ENCODE measurements around the gene TEX38. TPM values are rescaled to one million over a fixed set of nuclear protein-coding genes. Genes with fewer than 3 reads are reported as not detected.
A peak's percentile ranks its signal among the peaks of the same experiment; 100 is the strongest.
"Not testable (repeated sequence)": the region's sequence is repeated elsewhere in the genome, so short reads cannot be mapped to it uniquely, and the experiment has no call there.

TEX38 gene
- total and polyA plus RNA-seq, 4 donors = not detected

DNA sequence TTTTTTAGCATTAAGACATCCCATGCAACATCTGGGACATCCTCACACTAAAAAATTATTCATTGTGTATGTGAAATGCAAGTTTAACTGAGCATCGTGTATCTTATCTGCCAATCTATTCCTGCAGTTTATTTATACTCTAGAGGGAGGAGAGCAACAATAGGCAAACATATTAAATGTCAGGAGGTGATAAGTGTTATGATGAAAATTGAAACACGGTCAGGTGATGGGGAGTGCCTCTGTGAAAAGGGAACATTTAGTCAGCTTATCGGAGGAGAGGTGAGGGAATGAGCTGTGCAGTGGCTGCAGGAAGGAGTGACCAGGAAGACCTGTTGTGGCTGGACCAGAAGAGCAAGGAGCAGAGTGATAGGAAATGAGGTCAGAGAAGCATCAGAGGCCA, 48.0 kb downstream of the TEX38 start:
- no peak for DNase-seq (ENCODE audit: low spot score)
- H3K9ac ChIP-seq (ENCODE audit: low read depth in 1 of 2, low read length in 2 of 2) = peak overlapping the region in 1 of 2 donors; percentile 85
- H3K36me3 ChIP-seq (ENCODE audit: control insufficient read depth in 4 of 4, insufficient read depth in 3 of 4, low read depth in 1 of 4, low read length in 3 of 4) = peaks cover 0 to 10% (median 6%) of the 10 kb centered on the region in 4 donors
- peak overlapping the region in 1 of 3 donors; percentile 89 for H3K4me3 ChIP-seq (ENCODE audit: low read depth in 1 of 3, low read length in 3 of 3)
- H3K27me3 ChIP-seq (ENCODE audit: control insufficient read depth in 4 of 4, insufficient read depth in 4 of 4, low read length in 3 of 4) = no peaks in the 10 kb centered on the region
- TF ChIP-seq HNF4A (conservative IDR thresholded peaks at IDR 0.05) = no peak
- TF ChIP-seq JUND (IDR thresholded peaks at IDR 0.05) = no peak
- TF ChIP-seq FOXA2 (IDR thresholded peaks at IDR 0.05) = no peak
- TF ChIP-seq, protein P1, sequence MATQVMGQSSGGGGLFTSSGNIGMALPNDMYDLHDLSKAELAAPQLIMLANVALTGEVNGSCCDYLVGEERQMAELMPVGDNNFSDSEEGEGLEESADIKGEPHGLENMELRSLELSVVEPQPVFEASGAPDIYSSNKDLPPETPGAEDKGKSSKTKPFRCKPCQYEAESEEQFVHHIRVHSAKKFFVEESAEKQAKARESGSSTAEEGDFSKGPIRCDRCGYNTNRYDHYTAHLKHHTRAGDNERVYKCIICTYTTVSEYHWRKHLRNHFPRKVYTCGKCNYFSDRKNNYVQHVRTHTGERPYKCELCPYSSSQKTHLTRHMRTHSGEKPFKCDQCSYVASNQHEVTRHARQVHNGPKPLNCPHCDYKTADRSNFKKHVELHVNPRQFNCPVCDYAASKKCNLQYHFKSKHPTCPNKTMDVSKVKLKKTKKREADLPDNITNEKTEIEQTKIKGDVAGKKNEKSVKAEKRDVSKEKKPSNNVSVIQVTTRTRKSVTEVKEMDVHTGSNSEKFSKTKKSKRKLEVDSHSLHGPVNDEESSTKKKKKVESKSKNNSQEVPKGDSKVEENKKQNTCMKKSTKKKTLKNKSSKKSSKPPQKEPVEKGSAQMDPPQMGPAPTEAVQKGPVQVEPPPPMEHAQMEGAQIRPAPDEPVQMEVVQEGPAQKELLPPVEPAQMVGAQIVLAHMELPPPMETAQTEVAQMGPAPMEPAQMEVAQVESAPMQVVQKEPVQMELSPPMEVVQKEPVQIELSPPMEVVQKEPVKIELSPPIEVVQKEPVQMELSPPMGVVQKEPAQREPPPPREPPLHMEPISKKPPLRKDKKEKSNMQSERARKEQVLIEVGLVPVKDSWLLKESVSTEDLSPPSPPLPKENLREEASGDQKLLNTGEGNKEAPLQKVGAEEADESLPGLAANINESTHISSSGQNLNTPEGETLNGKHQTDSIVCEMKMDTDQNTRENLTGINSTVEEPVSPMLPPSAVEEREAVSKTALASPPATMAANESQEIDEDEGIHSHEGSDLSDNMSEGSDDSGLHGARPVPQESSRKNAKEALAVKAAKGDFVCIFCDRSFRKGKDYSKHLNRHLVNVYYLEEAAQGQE (IDR thresholded peaks at IDR 0.05) = no peak
- TF ChIP-seq YY1 (IDR thresholded peaks at IDR 0.05) = no peak
- TF ChIP-seq NR2F2 (IDR thresholded peaks at IDR 0.05) = no peak
- TF ChIP-seq, protein P2, sequence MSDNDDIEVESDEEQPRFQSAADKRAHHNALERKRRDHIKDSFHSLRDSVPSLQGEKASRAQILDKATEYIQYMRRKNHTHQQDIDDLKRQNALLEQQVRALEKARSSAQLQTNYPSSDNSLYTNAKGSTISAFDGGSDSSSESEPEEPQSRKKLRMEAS (IDR thresholded peaks at IDR 0.05) = no peak
- no peak for TF ChIP-seq RAD21 (IDR thresholded peaks at IDR 0.05)
- no peak for TF ChIP-seq GABPA (IDR thresholded peaks at IDR 0.05 in 1 of 2, conservative IDR thresholded peaks at IDR 0.05 in 1 of 2)
- TF ChIP-seq HNF4G (IDR thresholded peaks at IDR 0.05) = no peak
- TF ChIP-seq, protein P3, sequence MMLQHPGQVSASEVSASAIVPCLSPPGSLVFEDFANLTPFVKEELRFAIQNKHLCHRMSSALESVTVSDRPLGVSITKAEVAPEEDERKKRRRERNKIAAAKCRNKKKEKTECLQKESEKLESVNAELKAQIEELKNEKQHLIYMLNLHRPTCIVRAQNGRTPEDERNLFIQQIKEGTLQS (IDR thresholded peaks at IDR 0.05) = no peak
- no peak for TF ChIP-seq FOXA1 (IDR thresholded peaks at IDR 0.05)
- TF ChIP-seq, protein P4, sequence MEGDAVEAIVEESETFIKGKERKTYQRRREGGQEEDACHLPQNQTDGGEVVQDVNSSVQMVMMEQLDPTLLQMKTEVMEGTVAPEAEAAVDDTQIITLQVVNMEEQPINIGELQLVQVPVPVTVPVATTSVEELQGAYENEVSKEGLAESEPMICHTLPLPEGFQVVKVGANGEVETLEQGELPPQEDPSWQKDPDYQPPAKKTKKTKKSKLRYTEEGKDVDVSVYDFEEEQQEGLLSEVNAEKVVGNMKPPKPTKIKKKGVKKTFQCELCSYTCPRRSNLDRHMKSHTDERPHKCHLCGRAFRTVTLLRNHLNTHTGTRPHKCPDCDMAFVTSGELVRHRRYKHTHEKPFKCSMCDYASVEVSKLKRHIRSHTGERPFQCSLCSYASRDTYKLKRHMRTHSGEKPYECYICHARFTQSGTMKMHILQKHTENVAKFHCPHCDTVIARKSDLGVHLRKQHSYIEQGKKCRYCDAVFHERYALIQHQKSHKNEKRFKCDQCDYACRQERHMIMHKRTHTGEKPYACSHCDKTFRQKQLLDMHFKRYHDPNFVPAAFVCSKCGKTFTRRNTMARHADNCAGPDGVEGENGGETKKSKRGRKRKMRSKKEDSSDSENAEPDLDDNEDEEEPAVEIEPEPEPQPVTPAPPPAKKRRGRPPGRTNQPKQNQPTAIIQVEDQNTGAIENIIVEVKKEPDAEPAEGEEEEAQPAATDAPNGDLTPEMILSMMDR (IDR thresholded peaks at IDR 0.05; ENCODE audit: low read depth, low read length, missing input control) = no peak
- TF ChIP-seq TAF1 (conservative IDR thresholded peaks at IDR 0.05) = no peak
- no peak for TF ChIP-seq RXRA (IDR thresholded peaks at IDR 0.05)
- WGBS = 17% methylated on average over 3 of the region's 3 CpGs
- no peaks in the 10 kb centered on the region for H3K9me3 ChIP-seq (ENCODE audit: control insufficient read depth in 4 of 4, low read length in 3 of 4)
- H3K27ac ChIP-seq (ENCODE audit: low read depth in 1 of 2, low read length in 2 of 2) = peak overlapping the region; percentile 44 to 55
- peaks cover 6 to 28% (median 22%) of the 10 kb centered on the region in 4 donors for H3K4me1 ChIP-seq (ENCODE audit: control insufficient read depth in 4 of 4, insufficient read depth in 4 of 4, low read length in 3 of 4)

DNA sequence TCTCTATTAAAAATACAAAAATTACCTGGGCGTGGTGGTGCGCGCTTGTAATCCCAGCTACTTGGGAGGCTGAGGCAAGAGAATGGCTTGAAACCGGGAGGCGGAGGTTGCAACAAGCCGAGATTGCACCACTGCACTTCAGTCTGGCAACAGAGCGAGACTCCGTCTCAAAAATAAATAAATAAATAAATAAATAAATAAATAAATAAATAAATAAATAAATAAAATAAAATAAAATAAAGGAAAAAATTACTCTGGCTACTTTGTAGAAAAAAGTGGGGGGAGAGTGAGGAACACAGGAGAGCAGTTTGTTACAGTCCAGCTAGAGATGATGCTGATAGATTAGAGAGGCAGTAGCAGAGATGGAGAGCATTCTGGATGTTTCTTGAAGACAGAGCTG, 48.7 kb downstream of the TEX38 start:
- H3K36me3 ChIP-seq (ENCODE audit: control insufficient read depth in 4 of 4, insufficient read depth in 3 of 4, low read depth in 1 of 4, low read length in 3 of 4); H3K27ac ChIP-seq (ENCODE audit: low read depth in 1 of 2, low read length in 2 of 2); DNase-seq (ENCODE audit: low spot score); H3K27me3 ChIP-seq (ENCODE audit: control insufficient read depth in 4 of 4, insufficient read depth in 4 of 4, low read length in 3 of 4); H3K4me3 ChIP-seq (ENCODE audit: low read depth in 1 of 3, low read length in 3 of 3); H3K9me3 ChIP-seq (ENCODE audit: control insufficient read depth in 4 of 4, low read length in 3 of 4); H3K9ac ChIP-seq (ENCODE audit: low read depth in 1 of 2, low read length in 2 of 2): not testable (repeated sequence)
- H3K4me1 ChIP-seq (ENCODE audit: control insufficient read depth in 4 of 4, insufficient read depth in 4 of 4, low read length in 3 of 4) = peaks cover 6 to 32% (median 24%) of the 10 kb centered on the region in 4 donors
- WGBS = 93% methylated on average over 8 of the region's 8 CpGs
